NB4 (cell line): ENCODE results near the gene SUMF1.
A peak's percentile ranks its signal among the peaks of the same experiment; 100 is the strongest.

ENCODE experiments used
- DNase-seq: peaks from one replicate; pipeline ENCODE4 v3.0.0; 2010; ENCODE audit warnings: low read depth
- H3K4me3 ChIP-seq: one replicate; pipeline ENCODE4 v1.5.1; 2011; ENCODE audit warnings: mild to moderate bottlenecking, low read depth, low read length, moderate library complexity
- CTCF ChIP-seq: IDR thresholded peaks from one replicate; pipeline ENCODE4 v1.5.1; 2012; ENCODE audit warnings: low read depth, low read length
- MAX ChIP-seq: IDR thresholded peaks from 2 replicates; pipeline ENCODE4 v1.6.1; 2011; ENCODE audit warnings: low read depth, low read length
- MYC ChIP-seq: IDR thresholded peaks from 2 replicates; pipeline ENCODE4 v1.6.1; 2011; ENCODE audit warnings: low read depth, low read length
- POLR2A ChIP-seq: IDR thresholded peaks from 2 replicates; pipeline ENCODE4 v1.6.1; 2011; ENCODE audit warnings: mild to moderate bottlenecking; ENCODE audit not compliant: insufficient read length; ENCODE audit errors: extremely low read depth

Gene SUMF1

GRCh38 chr3:4404881-4405280 lies 62.2 kb downstream of the SUMF1 start:
- DNase-seq: no peak
- no peak overlapping the region for H3K4me3 ChIP-seq

GRCh38 chr3:4401441-4401840 lies 65.6 kb downstream of the SUMF1 start:
- no peak overlapping the region for H3K4me3 ChIP-seq
- peak; percentile 45 for DNase-seq
- no peak for TF ChIP-seq MYC
- TF ChIP-seq POLR2A: no peak
- no peak for TF ChIP-seq CTCF
- no peak for TF ChIP-seq MAX

More at GRCh38 chr3:4404881-4405280, 62.2 kb downstream of the SUMF1 start:
- no peak for TF ChIP-seq MYC
- TF ChIP-seq POLR2A: no peak
- no peak for TF ChIP-seq MAX
- no peak for TF ChIP-seq CTCF

GRCh38 chr3:4399476-4399875 lies 67.6 kb downstream of the SUMF1 start:
- DNase-seq: no peak
- TF ChIP-seq MAX (no peak), MYC (no peak), CTCF (no peak), POLR2A (no peak)

GRCh38 chr3:4398941-4399245 lies 68.2 kb downstream of the SUMF1 start:
- H3K4me3 ChIP-seq: no peak overlapping the region
- no peak for TF ChIP-seq CTCF
- no peak for TF ChIP-seq MYC
- TF ChIP-seq POLR2A: no peak
- TF ChIP-seq MAX: no peak
- no peak for DNase-seq

More at GRCh38 chr3:4399476-4399875, 67.6 kb downstream of the SUMF1 start:
- no peak overlapping the region for H3K4me3 ChIP-seq

GRCh38 chr3:4398120-4398940 lies 68.7 kb downstream of the SUMF1 start:
- TF ChIP-seq POLR2A (no peak), CTCF (no peak), MAX (no peak), MYC (no peak)
- DNase-seq: no peak
- H3K4me3 ChIP-seq: no peak overlapping the region

GRCh38 chr3:4397466-4397865 lies 69.6 kb downstream of the SUMF1 start:
- no peak overlapping the region for H3K4me3 ChIP-seq
- no peak for DNase-seq
- TF ChIP-seq MYC (no peak), CTCF (no peak)
